ENCODE results near the gene RFXANK.
"Not testable (repeated sequence)": the region's sequence is repeated elsewhere in the genome, so short reads cannot be mapped to it uniquely, and the experiment has no call there.

Gene RFXANK

DNA sequence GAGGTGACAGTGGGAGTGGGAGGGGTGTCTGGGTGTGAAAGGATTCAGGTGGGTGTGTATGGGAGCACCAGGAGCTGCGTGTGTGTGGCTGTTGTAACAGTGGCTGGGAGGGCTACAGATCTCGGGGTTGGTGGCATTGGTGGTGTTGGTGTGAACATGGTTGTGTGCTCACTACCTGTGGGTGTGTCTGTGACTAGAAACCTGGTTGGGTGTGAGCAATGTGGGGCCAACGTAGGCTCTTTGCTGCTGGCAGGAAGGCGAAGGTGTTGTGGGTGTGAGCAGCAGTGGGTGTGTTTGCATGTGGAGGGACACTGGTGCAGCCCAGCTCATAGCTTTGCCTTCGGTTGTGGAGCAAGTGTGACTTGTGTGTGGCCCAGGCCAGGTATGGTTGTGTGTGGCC, 14.9 kb downstream of the RFXANK start:
- no peak for DNase-seq

DNA sequence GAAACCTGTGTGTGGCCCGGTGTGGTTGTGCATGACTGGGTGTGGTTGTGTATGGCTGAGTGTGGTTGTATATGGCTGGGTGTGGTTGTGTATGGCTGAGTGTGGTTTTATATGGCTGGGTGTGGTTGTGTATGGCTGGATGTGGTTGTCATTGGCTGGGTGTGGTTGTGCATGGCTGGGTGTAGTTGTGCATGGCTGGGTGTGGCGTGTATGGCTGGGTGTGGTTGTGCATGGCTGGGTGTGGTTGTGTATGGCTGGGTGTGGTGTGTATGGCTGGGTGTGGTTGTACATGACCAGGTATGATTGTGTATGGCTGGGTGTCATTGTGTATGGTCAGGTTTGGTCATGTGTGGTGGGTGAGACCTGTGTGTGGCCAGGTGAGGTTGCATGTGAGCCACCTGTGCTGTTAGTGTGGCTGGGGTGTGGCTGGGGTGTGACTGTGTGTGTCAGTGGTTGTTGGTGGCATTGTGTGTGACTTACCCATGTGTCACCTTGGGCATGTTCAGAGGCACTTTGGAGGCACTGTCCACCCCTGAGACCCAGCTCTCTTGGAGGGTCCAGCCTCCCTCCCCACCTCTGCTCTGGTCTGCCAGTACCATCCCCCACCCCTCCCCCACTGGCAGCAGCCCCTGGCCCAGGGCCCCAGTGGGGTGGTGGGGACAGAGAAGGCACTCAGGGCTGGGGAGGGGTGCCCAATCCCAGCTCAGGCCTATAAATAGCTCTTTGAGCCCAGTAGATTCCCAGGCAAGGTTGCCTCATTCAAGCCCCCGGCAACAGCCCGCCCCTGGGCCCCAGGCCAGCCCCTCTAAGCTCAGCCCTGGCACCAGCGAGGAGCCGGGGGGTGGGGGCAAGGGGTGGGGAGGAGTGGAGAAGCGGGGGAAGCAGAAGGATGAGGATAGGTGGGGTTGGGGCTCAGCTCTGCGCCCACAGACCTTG, 15.8 kb downstream of the RFXANK start:
- no peak for DNase-seq

DNA sequence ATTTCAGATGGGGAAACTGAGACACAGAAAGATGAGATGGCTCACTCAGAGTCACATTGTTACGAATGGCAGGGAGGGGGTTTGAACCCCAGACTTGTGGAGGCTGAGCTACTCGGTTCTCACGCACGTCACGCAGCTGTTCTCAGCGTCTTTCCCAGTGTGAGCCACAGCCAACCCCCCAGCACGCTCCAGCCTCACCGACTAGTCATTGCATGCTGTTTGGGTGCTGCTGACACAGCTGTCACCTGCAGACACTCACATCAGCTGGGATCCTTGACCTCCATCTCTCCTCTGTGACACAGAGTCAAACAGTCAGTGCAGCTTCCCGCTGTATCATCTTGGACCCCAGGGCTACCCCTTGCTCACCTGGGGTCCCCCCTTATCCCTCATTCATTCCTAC, 17.3 kb downstream of the RFXANK start:
- DNase-seq: no peak

DNA sequence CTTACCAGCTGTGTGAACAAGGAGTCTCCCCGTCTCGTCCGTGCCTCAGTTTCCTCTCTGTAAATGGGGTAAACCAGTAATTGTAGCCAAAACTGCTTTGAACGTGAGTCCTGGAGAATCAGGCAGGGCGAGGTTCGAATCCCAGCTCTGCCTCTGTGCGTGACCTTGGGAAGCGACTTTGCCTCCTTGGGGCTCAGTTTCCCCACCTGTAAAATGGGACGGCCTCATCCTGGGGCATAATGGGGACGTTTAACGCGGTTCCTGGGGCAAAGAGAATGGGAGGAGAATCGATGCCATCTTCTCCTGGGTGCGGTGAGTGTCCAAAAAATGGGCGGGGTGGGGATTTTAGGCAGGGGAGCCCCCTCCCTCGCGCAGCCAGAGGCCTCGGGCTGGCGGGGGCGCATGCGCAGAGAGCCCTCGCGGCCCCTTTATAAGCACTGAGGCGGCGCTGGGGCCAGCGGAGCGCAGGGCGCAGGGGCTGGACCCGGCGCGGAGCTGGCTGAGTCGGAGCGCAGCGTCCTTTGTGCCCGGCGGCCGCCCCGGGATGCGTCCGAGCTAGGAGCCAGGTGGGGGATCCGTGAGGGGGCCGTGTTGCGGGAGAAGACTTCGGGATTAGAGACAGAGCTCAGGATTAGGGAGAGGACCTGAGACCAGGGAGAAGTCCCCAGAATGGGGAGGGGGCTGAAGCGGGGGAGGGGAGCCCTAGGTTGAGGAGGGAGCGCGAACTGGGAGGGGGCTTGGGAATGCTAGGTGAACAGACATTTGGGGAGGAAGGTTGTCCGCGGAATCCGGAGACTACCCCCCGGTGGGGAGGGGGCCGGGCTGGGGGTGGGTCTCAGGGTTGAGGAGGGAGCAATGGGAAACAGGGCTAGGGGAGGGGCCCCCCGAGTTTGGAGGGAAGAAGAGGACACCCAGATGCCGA, 19.7 kb downstream of the RFXANK start, which contains the start of gene NCAN:
NCAN (plus strand) TSS at position 460 of the 922 bp plus-strand sequence. CDS start 4,996 bp downstream, outside the sequence.
- no peak for DNase-seq

DNA sequence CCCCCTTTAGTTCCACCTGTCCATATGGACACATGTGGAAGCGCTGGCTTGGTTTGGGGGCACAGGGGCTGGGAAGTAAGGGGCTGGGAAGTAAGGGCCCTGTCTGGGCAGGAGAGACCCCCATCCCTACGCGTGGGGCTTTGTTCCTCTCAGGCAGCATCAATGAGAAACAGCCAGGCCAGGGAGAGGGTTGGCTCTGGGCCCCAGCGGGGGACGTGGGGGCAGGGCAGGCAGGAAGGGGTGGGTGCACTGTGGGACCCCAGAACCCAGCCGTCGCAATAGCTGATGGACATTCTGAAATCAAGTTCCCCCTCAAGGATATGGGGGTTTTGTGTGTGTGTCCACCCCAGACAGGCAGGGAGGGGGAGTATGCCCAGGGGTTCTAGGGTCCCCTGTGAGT, 20.9 kb downstream of the RFXANK start:
- no peak for DNase-seq

DNA sequence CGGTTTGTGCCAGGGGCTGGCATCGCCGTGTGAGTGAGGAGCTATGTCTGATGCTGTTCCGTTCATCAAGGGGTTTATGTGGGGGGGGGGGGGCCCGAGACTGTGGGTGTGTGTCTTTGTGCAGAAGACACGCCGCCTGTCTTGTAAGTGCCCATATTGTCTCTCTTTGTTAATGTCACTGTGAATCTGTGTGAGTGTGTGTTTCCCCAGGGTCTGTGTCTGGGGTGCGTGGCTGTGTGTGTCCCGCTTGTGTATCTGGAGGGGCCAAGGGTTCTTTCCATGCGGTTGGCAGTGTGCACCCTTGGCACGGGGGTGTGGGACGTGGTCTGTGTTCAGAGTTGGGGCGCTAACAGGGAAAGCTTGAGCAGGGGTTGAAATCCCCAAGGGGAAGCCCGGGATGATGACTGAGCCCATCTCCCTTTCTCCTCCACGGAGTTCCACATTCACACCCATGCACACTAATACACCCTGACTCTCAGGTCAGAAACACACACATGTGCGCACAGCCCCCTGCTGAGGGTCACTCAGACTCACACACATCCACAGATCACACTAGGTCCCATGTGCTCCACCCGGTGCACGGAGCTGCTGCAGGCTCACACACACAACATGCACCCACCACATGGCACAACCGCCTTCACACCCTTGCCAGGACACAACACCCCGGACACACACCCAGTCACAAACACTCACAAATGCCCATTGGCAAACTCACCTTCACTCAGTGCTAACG, 21.5 kb downstream of the RFXANK start:
- DNase-seq: no peak

DNA sequence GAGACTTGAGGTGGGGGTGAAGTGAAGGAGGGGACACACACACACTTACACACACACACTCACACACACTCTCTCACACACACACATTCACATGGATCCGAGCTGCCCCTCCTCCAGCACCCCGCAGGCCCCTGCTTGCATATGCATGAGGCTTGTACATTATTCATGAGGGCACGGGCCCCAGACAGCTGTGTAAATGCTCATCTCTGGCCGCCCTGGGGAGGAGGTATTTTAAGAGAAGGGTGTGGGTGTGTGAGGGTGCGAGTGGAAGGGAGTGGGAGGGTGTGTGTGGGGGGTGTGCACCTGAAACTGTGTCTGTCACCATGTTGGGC, 22.1 kb downstream of the RFXANK start:
- DNase-seq: no peak

DNA sequence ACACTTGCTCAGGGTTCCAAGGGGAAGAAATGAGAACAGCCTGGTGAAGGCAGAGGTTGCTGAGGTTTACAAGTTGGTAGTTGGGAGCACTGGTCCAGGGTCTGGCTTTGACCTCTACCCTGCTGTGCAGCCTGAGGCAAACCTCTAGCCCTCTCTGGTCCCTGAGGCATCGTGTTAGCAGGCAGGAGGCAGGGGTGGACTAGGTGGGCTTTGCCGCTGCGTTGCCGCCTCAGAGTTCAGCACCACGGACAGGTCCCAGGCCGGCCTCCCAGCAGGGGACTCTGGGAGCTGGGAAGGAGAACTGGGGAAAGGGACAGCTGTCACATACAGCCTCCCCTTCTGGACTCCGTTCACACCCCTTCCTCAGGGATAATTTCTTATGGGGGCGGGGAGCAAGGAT, 22.8 kb downstream of the RFXANK start:
- DNase-seq: no peak

DNA sequence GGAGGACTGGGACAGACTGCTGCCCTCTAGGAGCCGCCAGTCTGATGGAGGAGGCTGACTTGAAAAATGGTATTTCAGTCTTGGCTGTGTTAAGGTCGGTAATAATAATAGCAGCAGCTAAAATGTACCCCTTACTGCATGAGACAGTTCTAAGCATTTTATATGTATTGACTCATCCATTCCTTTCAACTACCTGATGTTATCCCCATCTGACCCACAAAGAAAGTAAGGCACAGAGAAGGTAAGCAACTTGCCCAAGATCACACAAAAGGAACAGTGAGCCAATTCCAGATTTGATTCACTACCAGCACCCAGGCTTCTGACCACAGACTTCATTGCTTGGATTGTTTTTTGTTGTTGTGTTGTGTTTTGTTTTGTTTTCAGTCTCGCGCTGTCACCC, 23.7 kb downstream of the RFXANK start:
- no peak for DNase-seq

DNA sequence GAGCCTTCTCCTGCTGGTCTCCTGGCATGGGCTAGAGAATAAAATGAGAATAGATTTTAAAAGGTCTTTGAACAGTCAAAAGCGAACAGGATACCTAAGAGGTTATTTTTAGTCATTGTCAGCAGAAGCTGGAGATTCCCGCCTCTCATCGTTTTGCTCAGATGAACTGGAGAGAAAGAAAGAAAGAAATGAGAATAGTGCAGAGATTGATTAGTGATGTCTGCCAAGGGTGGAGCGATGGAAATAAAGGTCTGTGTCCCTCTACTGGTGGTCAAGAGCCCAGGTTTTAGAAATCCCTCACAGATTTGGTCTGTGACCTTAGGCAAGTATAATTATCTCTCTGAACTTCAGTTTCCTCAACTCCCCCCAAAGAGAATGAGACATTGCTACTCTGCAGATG, 25.0 kb downstream of the RFXANK start:
- no peak for DNase-seq

DNA sequence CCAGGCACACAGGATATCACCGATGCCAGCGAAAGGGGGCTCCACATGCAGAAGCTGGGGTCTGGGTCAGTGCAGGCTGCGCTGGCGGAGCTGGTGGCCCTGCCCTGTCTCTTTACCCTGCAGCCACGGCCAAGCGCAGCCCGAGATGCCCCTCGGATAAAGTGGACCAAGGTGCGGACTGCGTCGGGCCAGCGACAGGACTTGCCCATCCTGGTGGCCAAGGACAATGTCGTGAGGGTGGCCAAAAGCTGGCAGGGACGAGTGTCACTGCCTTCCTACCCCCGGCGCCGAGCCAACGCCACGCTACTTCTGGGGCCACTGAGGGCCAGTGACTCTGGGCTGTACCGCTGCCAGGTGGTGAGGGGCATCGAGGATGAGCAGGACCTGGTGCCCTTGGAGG, 26.9 kb downstream of the RFXANK start:
- DNase-seq: no peak

DNA sequence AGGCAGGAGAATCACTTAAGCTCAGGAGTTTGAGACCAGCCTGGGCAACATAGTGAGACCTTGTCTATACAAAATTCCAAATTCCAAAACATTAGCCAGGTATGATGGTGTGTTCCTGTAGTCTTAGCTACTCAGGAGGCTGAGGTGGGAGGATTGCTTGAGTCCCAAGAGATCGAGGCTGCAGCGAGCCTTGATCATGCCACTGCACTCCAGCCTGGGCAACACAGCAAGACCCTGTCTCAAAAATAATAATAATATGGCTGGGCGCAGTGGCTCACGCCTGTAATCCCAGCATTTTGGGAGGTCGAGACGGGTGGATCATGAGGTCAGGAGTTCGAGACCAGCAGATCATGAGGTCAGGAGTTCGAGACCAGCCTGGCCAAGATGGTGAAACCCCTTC, 28.9 kb downstream of the RFXANK start:
- DNase-seq: not testable (repeated sequence)

DNA sequence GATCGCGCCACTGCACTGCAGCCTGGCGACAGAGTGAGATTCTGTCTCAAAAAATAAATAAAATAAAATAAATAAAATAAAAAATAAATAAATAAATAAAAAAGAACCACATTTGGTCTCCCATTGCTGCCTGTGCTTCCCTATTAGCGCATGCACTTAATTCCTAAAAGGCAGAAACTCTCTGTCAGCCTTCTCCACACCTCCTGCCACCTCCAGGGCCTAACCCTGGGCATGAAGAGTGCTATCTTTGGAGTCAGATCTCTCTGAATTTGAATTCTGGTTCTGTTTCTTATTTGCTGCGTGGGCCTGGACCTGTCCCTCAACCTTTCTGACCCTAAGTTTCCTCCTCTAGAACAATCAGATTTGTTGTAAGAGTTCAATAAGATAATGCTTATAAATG, 31.0 kb downstream of the RFXANK start:
- DNase-seq: no peak

DNA sequence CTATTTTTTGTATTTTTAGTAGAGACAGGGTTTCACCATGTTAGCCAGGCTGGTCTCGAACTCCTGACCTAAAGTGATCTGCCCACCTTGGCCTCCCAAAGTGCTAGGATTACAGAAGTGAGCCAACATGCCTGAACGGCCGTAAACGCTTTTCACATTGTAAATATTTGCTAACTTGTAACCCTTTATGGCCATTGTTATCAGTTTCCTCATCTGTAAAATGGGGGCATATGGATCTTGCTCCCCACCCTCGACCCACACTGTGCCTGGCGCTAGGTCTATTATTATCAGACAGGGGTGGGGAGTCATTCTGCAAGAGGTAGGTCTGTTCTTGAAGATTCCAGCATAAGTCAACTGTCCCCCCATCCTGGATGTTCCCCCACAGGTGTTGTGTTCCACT, 31.6 kb downstream of the RFXANK start:
- no peak for DNase-seq

DNA sequence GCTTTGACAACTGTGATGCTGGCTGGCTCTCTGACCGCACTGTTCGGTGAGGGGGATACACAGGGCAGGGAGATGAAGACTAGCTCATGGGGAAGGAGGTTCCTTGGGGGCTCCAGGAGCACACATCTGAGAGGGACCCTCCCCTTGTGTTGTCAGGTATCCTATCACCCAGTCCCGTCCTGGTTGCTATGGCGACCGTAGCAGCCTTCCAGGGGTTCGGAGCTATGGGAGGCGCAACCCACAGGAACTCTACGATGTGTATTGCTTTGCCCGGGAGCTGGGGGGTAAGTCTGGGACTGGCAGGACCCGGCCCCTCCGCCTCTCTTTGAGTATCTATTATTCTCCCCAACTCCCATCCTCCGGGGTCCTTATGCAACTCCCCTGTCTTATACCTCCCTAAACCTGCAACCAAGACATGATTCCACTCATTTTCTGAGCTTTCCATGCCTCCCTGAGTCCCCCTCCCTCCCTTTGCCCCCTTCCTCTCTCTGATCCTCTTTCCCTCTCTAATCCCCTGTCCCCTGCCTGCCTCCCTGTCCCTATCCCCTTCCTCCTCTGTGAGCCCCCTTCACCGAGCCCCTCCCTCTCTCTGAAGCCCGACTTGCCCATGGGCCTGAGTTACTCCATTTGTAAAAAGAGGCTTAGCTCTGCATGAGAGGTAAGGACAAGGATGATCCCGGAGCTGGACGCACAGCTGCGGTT, 32.2 kb downstream of the RFXANK start:
- no peak for DNase-seq

DNA sequence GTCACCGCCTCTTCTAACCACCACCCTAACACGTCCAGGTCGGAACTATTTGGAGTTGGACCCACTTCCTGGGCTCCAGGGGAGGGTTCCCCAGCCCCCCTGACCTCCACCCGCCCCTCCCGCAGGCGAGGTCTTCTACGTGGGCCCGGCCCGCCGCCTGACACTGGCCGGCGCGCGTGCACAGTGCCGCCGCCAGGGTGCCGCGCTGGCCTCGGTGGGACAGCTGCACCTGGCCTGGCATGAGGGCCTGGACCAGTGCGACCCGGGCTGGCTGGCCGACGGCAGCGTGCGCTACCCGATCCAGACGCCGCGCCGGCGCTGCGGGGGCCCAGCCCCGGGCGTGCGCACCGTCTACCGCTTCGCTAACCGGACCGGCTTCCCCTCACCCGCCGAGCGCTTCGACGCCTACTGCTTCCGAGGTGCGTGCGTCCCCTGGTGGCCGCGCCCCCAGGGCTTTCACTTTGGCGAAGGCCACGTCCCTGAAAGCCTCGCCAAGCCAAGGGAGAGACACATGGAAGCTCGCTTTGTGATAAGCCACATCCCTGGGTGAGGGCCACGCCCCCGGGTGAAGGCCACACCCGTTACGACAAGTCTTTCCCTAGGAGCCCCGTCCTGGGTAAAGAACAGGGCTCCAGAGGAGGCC, 32.9 kb downstream of the RFXANK start:
- DNase-seq: peak; percentile 40 to 54

DNA sequence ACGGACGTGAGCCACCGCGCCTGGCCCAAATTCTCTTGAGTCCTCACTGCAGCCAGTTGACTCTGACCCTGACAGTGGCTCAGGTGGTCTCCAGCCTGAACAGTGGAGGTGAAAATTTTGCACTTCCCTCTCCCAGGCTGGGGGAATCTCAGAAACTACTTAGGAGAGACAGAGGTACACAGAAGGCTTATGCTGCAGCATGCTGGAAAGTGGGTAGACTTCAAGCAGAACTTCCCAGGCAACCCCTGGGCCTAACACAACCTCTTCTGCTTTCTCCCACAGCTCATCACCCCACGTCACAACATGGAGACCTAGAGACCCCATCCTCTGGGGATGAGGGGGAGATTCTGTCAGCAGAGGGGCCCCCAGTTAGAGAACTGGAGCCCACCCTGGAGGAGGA, 34.1 kb downstream of the RFXANK start:
- DNase-seq: no peak

DNA sequence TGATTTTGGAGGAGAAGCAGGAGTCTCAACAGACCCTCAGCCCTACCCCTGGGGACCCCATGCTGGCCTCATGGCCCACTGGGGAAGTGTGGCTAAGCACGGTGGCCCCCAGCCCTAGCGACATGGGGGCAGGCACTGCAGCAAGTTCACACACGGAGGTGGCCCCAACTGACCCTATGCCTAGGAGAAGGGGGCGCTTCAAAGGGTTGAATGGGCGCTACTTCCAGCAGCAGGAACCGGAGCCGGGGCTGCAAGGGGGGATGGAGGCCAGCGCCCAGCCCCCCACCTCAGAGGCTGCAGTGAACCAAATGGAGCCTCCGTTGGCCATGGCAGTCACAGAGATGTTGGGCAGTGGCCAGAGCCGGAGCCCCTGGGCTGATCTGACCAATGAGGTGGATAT, 34.6 kb downstream of the RFXANK start:
- DNase-seq: no peak

DNA sequence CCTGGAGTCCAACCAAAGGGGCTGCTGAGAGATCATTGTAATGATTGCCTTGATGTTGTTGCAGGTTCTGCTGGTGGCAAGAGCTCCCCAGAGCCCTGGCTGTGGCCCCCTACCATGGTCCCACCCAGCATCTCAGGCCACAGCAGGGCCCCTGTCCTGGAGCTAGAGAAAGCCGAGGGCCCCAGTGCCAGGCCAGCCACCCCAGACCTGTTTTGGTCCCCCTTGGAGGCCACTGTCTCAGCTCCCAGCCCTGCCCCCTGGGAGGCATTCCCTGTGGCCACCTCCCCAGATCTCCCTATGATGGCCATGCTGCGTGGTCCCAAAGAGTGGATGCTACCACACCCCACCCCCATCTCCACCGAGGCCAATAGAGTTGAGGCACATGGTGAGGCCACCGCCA, 35.2 kb downstream of the RFXANK start:
- DNase-seq: no peak

DNA sequence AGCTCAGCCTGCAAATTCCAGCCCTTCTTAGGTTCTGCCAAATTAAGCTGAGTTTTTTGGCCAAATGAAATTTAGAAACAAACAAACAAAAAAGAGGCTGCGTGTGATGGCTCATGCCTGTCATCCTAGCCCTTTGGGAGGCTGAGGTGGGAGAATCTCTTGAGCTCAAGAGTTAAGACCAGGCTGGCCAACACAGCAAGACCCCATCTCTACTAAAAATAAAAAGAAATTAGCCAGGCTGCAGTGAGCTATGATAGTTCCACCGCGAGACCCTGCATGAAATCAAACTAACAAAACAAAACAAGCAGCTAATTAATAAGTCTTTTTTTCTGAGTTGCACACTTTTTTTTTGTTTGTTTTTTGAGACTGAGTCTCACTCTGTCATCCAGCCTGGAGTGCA, 37.6 kb downstream of the RFXANK start:
- DNase-seq: no peak

DNA sequence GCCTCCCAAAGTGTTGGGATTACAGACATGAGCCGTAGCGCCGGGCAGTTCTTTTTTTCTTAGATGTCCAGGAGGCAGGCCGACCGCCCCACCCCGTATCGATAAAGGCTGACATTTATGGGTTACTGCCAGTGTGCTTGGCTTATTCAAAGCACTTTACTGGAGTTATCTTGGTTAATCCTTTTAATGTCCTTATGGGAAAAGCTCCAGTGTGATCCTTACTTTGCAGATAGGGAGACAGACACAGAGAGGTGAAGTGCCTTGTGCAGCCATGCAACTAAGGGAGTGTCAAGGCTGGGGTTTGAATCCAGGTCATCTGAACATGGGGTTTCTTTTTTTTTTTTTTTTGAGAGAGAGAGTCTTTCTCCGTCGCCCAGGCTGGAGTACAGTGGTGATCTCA, 38.9 kb downstream of the RFXANK start:
- no peak for DNase-seq

DNA sequence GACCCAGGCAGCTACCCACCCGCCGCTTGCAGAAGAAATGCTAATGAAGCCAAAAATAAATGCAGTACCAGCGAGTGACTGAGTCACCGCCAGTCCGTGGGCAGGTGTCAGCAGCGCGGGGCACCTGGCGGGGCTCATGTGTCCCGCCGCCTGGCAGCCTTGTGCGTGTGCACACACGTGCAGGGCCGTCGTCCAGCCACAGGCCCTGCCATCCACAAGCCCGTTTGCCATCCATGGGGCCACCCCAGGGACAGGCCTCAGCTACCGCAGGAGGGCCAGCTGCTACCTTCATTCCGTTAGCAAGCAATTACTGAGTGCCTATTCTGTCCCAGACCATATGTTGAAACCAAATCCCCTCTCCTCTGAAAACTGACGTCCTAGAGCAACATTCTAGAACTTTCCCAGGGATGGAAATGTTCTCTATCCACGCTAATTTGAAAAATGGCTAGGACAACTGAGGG, 40.2 kb downstream of the RFXANK start:
- no peak for DNase-seq

All from AML-193 (cell line).